Islet precursor cell (in vitro differentiated cells): Measurements from ENCODE around the gene CEP57L1.
"Not testable (repeated sequence)": the region's sequence is repeated elsewhere in the genome, so short reads cannot be mapped to it uniquely, and the experiment has no call there.

ENCODE experiments used
- DNase-seq: peaks from one replicate; pipeline ENCODE4 v3.0.0-alpha.2; 2018

The CEP57L1 gene

DNA sequence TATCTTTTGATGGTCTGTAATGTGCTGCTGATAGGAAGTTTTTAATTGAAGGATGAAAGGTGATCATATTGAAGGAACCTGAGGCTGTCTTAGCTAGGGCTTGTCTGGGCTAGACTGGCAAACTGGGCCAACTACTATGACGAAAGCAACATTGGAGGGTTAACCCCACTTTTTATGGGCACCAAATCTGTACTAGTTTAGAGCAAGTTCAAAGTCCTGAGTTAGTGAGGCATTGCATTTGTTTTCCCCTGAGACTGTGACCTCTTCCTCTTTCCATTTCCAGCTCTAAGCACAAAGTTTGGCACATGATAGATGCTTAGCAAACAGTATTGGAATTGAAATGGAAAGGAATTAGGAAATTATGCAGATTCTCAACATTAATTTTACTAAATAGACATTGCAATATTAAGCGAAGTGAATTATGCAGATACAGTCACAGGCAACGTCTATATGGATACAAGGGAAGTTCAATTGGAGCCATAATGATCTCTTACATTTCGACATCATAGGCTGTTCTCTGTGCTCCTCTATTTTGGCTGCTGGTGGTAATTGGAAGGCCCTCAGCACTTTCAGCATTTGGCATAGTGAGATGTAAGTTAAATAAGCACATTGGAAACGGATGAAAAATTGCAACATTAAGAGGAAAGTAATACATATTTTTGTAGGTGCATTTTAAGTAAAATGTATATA is 22.2 kb downstream of the CEP57L1 start:
- DNase-seq = no peak

DNA sequence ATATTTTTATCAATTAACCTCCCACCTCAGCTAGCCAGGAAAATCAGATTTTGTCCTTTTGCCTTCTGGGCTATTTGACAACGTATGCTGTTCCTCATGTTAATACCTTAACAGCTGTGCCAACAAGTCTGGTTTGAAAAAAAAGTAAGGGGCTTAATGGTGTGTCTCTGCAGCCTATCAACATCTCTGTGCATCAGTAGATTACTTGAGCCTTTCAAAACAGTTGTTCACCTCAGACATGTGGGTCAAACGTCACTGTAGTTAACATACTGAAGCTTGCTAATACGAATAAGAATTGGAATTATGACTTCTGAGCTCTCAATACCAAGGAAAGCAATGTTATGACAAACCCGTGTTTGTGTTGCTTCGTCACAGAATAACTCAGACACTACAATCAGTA is 23.0 kb downstream of the CEP57L1 start:
- DNase-seq = no peak

DNA sequence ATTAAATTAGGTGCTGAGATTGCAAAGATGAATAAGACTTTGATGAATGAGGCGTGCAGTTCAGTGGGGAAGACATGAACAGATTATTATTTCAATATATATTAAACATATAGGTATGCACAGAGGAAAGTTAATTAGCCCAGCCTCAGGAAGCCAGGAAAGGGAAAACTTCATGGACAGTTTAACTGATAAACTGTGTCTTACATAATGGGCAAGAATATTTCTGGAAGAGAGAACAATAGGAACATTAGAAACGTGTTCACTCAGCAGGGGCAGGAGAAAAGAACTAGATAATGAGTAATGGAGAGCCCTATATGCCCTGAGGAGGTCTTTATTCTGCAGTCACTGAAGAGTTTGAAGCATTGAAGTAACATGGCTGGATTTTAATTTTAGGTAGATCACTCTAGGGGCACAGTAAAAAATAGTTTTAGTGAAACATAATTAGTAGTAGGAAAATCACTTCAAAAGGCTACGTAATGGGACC is 23.6 kb downstream of the CEP57L1 start:
- no peak for DNase-seq

DNA sequence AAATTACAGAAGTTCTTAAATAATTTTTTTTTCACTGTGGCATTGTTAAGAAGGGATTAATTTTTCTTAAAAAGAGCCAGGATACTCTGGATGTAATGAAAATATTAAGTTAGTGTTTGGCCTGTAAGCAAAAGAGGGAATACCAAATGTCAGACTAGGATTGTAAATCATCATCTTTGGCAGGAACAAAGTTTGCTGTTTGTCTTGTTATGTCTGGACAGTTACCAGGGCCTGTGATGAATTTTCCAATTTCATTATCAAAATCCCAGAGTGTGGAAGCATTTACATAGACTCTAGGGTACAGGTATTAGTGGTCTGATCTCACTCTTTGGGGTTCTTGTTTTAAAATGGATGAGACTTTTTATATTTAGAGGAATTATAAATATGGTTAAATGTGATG is 26.1 kb downstream of the CEP57L1 start:
- no peak for DNase-seq

DNA sequence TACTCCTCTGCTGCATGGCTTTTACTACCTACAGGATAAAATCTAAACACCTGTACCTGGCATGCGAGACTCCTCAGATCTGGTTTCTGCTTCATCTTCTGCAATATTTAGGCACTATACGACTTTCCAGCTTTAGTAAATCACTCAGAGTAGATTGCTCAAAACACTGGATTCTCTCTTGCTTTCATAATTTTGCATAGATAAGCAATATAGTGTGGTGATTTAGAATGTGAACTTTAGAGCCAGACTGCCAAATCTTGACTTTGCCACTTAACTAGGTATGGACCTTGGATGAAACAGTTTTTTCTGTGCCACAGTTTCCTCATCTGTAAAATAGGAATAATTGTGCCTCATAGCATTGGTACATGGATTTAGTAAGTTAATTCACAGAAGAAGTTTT is 28.9 kb downstream of the CEP57L1 start:
- no peak for DNase-seq

DNA sequence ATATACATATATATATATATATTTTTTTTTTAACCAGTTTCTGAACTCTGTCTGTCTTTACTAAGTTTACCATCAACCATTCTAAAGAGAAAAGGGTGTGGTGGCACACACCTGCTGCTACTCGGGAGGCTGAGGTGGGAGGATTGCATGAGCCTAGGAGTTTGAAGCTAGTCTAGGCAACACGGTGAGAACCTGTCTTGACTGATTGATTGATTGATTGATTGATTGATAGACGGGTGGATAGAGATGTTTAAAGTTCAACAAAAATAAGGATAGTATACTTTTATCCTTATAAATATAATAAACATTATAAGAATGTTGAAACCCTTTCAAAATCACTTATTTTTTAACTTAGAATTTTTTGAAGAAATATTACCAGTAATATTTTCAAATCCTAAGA is 30.2 kb downstream of the CEP57L1 start:
- DNase-seq = no peak

DNA sequence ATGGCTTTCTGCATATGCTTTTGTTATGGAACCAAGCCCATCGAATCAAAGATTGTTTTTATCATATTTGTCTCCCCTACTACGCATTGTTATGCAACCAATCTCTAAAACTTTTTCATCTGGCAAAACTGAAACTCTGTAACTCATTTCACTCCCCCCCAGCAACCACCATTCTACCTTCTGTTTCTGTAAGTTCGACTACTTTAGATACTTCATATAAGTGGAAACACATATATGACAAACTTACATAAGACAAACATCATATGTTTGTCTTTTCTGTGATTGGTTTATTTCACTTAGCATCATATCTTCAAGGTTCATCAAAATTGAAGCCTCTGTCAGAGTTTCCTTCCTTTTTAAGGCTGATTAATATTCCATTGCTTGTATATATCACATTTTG is 34.8 kb downstream of the CEP57L1 start:
- DNase-seq = no peak

DNA sequence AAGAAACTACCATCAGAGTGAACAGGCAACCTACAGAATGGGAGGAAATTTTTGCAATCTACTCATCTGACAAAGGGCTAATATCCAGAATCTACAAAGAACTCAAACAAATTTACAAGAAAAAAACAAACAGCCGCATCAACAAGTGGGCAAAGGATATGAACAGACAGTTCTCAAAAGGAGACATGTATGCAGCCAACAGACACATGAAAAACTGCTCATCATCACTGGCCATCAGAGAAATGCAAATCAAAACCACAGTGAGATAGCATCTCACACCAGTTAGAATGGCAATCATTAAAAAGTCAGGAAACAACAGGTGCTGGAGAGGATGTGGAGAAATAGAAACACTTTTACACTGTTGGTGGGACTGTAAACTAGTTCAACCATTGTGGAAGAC is 40.3 kb downstream of the CEP57L1 start:
- not testable (repeated sequence) for DNase-seq

DNA sequence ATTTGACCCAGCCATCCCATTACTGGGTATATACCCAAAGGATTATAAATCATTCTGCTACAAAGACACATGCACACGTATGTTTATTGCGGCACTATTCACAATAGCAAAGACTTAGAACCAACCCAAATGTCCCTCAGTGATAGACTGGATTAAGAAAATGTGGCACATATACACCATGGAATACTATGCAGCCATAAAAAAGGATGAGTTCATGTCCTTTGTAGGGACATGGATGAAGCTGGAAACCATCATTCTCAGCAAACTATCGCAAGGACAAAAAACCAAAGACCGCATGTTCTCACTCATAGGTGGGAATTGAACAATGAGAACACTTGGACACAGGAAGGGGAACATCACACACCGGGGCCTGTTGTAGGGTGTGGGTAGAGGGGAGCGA is 40.7 kb downstream of the CEP57L1 start:
- not testable (repeated sequence) for DNase-seq

DNA sequence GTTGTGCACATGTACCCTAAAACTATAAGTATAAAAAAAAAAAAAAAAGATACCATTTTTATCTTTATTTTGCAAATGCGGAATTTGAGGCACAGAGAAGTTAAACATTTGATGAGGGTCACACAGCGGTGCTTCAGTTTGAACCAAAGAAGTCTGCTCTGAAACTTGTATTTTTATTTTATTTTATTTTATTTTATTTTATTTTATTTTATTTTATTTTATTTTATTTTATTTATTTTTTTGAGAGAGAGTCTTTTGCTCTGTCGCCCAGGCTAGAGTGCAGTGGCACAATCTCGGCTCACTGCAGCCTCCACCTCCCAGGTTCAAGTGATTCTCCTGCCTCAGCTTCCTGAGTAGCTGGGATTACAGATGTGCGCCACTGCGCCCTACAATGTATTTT is 41.2 kb downstream of the CEP57L1 start:
- DNase-seq = not testable (repeated sequence)

DNA sequence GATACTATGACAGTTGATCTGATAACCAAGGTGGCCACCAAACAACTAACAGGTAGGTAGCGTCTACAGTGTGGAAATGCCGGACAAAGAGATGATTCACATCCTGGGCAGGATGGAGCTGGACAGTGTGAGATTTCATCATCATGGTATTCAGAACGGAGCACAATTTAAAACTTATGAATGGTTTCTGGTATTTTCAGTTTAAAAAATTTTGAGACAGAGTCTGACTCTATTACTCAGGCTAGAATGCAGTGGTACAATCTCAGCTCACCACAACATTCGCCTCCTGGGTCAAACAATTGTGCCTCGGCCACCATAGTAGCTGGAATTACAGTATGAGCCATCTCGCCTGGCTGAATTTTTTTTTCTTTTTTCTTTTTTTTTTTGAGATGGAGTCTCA is 43.8 kb downstream of the CEP57L1 start:
- no peak for DNase-seq

DNA sequence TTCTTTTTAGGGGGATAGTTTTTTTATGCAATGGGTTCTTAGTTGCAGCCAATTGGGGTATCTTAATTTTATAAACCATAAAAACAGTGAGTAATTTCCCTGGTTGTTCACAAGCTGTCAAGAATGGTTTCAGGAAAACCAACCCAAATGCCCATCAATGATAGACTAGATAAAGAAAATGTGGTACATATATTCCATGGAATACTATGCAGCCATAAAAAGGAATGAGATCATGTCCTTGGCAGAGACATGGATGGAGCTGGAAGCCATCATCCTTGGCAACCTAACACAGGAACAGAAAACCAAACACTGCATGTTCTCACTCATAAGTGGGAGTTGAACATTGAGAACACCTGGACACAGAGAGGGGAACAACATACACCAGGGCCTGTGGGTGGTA is 46.8 kb downstream of the CEP57L1 start:
- DNase-seq = not testable (repeated sequence)

DNA sequence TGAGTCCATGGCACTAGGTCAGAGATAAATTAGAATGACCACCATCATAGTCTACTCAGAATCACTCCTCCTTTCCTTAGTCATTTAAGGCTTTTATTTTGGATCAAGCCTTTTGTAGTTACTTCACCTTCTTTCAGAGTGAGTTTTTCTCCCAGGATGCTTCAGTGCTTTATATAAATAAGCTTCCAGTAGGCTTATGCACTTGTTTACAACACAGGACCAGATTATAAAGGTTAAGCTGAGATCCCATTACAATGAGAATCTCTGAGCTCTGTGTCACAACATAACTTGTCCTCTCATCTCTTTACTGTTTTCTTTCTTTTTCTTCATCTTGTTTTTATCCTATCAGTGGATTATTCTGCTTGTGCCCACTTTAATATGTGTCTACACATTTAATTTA is 47.9 kb downstream of the CEP57L1 start:
- DNase-seq = no peak

DNA sequence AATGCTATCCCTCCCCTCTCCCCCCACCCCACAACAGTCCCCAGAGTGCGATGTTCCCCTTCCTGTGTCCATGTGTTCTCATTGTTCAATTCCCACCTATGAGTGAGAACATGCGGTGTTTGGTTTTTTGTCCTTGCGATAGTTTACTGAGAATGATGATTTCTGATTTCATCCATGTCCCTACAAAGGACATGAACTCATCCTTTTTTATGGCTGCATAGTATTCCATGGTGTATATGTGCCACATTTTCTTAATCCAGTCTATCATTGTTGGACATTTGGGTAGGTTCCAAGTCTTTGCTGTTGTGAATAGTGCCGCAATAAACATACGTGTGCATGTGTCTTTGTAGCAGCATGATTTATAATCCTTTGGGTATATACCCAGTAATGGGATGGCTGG is 52.9 kb downstream of the CEP57L1 start:
- DNase-seq = not testable (repeated sequence)

DNA sequence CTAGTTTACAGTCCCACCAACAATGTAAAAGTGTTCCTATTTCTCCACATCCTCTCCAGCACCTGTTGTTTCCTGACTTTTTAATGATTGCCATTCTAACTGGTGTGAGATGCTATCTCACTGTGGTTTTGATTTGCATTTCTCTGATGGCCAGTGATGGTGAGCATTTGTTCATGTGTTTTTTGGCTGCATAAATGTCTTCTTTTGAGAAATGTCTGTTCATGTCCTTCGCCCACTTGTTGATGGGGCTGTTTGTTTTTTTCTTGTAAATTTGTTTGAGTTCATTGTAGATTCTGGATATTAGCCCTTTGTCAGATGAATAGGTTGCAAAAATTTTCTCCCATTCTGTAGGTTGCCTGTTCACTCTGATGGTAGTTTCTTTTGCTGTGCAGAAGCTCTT is 53.4 kb downstream of the CEP57L1 start:
- DNase-seq = not testable (repeated sequence)

DNA sequence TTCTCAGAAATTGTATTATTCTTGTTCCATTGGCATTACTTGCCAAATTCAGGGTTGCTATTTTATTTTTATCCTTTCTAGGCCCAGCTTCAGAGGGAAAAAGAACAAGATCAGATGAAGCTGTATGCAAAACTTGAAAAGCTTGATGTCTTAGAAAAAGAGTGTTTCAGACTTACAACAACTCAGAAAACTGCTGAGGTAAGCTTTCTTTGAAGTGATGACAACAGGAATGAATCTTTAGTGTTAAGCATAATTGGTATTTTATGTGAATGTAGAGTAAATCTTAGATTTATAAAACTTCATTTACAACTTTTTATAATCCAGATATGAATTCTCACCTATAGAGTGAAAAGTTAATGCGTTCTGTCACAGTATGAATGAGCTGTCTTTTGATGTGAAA is 58.4 kb downstream of the CEP57L1 start:
- no peak for DNase-seq

DNA sequence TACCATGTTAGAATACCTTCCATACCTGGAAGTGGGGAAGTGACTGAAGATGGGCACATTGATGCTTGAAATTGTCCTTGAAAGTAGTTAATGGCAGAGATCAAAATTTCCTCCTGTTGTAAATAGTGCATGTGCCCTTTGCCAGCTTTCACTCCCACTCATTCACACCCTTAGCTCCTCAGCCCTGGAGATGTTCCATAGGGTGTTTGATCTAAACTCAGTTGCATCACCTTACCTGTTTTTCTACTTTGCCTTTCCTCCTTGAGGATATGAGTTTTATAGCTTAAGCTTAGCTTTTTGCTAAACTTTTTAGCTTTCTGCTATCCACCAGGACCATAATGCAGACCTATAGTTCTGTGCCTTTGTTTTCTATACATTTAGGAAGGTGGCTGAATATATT is 69.0 kb downstream of the CEP57L1 start:
- DNase-seq = no peak

DNA sequence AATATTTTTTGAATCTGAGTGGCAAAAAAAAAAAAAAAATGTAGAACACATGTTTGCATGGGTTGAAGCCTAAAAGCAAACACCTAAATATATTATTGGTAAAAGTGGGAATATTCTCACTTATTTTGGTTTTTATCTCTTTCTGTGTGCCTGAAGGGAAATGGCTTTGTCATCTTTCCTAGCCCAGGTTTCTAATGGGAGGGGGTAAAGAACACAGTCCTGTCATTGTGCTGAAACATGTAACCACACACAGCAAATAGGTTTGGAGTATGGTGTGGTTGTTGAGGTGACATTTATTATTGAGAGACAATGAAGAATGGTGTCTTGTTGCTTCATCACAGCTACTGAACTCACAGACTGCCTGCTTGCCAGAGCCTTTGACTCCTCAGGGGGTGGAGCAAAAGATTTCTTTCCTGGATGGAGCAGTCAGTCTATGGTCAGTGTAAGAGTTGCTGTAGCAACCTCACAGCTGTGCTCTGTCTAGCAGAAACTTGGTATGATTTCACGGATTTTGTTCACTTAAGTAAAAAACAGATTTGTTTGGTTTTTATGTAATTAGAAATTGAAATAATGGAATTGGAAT is 70.2 kb downstream of the CEP57L1 start:
- peak; percentile 79 for DNase-seq

DNA sequence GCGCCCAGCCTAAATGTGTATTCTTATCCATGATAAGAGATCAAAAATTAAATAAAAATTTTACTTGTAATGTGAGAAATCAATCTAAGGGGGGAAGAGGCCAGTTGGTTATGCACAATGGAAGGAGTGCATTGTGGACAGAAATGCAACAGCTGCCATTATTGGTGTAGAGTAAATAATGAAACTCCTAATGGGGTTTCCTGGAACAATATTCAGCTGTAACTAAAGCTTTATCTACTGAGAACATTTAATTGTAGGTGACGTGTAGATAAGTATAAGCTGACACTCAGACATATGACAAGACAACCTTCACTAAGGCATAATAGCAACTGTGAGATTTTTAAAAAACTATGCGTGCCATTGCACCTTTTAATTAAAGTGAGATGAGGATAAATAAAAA is 71.4 kb downstream of the CEP57L1 start:
- DNase-seq = no peak

DNA sequence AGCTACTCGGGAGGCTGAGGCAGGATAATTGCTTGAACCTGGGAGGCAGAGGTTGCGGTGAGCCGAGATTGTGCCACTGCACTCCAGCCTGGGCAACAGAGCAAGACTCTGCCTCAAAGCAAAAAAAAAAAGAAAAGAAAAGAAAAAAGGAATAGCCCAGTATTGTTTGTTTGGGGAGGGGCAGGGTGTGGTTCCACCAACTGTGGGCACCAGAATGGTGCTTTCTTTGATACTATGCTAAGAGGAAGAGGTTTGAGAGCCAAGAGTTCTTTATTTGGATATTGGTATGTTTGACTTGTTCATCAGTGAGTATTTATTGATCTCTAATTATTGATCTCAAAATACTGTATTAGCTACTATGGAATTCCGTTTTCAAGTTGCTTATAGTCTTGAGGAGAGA is 72.3 kb downstream of the CEP57L1 start:
- no peak for DNase-seq

DNA sequence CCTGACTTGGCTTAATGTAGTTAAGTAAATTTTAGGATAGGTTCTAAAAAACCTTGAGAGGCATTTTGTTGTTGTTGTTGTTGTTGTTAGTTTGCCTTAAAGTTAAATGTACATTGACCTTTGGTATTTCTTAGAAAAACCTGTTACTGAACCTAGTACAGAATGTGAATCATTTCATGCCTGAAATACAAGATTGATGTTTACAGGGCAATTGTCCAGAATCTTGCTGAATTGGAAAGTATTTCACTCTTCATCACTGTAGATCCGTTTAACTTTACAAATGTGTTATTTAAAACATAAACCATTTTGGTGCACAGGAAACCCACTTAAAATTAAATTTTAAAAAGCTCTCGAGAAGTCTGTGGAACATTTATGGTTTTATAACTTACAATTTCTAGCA is 75.0 kb downstream of the CEP57L1 start:
- no peak for DNase-seq

DNA sequence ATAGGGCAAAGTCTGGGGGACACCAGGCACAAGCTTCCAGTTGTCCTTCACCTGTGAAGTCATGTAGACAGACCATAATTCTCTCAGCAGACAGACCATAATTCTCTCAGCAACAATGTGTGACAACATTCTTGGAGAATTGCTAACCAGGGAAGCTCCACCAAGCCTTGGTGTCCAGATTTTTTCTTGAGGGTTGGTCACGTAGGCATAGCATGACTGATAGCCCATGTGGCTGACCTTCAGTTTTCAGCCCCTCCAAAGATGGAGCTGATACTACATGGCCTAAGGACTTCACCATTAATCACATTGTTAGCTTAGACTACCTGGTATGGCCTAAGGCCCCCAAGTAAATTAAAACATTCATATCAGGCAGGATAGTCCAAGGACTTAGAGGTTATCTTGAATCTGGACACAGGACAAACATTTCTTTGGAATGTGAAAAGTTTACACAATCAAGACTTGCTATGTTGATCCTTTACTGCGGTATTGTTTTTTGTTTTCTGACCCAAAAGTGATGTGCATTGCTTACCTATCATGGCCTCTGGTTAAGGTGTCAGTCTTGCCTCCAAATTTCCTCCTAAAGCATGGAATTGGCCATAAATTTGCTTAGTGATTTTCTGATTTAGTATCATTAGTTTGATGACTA is 76.9 kb downstream of the CEP57L1 start:
- peak; percentile 54 for DNase-seq

DNA sequence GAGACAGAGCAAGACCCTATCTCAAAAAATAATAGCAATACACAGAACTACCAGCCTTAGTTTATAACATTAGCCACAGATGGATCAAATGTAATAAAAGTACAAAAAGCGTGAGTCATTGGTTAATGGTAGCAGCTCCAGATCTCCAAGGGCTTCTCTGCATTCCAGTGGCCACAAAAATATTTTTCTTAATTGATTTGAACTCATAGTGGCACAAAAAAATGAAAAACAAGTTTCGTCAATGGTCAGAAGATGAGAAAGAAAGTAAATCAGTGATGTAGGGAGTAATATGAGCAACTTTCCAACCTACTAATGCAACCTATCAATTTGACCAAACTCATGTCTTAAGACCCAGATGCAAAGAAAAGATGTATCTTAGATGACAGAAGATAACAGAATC is 79.6 kb downstream of the CEP57L1 start:
- no peak for DNase-seq

DNA sequence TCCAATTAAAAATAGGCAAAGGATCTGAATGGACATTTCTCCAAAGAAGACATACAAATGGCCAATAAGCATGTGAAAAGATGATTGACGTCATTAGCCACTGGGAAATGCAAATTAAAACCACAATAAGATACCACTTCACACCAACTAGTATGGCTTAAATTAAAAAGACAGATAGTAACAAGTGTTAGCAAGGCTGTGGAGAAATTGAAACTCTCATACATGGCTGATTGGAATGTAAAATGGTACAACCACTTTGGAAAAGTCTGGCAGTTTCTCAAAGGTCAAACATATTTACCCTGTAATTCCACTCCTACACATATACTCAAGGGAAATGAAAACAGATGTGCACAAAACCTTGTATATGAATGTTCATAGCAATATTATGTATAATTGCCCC is 83.6 kb downstream of the CEP57L1 start:
- no peak for DNase-seq

DNA sequence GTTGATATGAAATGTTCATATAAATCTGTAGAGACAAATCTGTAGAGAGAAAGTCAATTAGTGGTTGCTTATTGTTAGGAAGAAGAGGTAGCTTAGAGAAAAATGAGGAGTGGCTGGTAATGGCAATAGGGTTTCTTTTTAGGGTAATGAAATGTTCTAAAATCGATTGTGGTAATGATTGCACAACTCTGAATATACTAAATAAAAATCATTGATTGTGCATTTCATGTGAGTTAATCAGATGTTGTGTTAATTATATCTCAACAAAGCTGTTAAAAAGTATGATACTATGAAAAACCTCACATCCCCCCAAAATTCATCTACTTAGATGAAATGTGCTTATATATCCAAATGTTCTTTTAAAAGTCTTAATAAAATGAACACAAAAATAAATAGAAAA is 84.2 kb downstream of the CEP57L1 start:
- DNase-seq = no peak
